Mesendoderm (in vitro differentiated cells): ENCODE results near the gene DENND1A. TPM values are rescaled to one million over a fixed set of nuclear protein-coding genes. Genes with fewer than 3 reads are reported as not detected.
A peak's percentile ranks its signal among the peaks of the same experiment; 100 is the strongest.
"Not testable (repeated sequence)": the region's sequence is repeated elsewhere in the genome, so short reads cannot be mapped to it uniquely, and the experiment has no call there.

ENCODE experiments used
- DNase-seq: peaks from one replicate; pipeline ENCODE4 v3.0.0; 2013
- H2AK5ac ChIP-seq: 2 replicates; pipeline ENCODE4 v1.6.1; 2013; ENCODE audit warnings: low read length, inconsistent platforms
- H2BK120ac ChIP-seq: 2 replicates; pipeline ENCODE4 v1.6.1; 2013; ENCODE audit warnings: low read depth, mild to moderate bottlenecking, low read length, moderate library complexity, mixed read lengths
- H2BK15ac ChIP-seq: replicated peaks from 2 replicates; pipeline ENCODE4 v1.6.1; 2013; ENCODE audit warnings: low read depth, mild to moderate bottlenecking, moderate library complexity
- H2BK5ac ChIP-seq: 2 replicates; pipeline ENCODE4 v1.6.1; 2013; ENCODE audit warnings: low read length, inconsistent platforms
- H3K18ac ChIP-seq: 2 replicates; pipeline ENCODE4 v1.6.1; 2013; ENCODE audit warnings: mild to moderate bottlenecking, low read length, mixed read lengths
- H3K23ac ChIP-seq: one replicate; pipeline ENCODE4 v1.6.1; 2013; ENCODE audit warnings: low read length
- H3K27ac ChIP-seq: 2 replicates; pipeline ENCODE4 v1.5.1; 2013; ENCODE audit warnings: low read depth, mild to moderate bottlenecking, inconsistent platforms, low read length, moderate library complexity
- H3K27me3 ChIP-seq: 2 replicates; pipeline ENCODE4 v1.6.1; 2013; ENCODE audit warnings: low read length, control low read depth, mild to moderate bottlenecking, inconsistent platforms; ENCODE audit not compliant: insufficient read depth, poor library complexity
- H3K36me3 ChIP-seq: 2 replicates; pipeline ENCODE4 v1.6.1; 2013; ENCODE audit warnings: low read length, inconsistent platforms; ENCODE audit not compliant: control insufficient read depth, insufficient read depth
- H3K4ac ChIP-seq: one replicate; pipeline ENCODE4 v1.6.1; 2013; ENCODE audit warnings: low read depth, mild to moderate bottlenecking, low read length, moderate library complexity
- H3K4me1 ChIP-seq: 2 replicates; pipeline ENCODE4 v1.6.1; 2013; ENCODE audit warnings: low read depth, low read length, inconsistent platforms; ENCODE audit not compliant: control insufficient read depth
- H3K4me2 ChIP-seq: 2 replicates; pipeline ENCODE4 v1.6.1; 2013; ENCODE audit warnings: low read length
- H3K4me3 ChIP-seq: 2 replicates; pipeline ENCODE4 v1.5.1; 2013; ENCODE audit warnings: mild to moderate bottlenecking, low read length
- H3K56ac ChIP-seq: one replicate; pipeline ENCODE4 v1.6.1; 2013; ENCODE audit warnings: low read length
- H3K79me1 ChIP-seq: 2 replicates; pipeline ENCODE4 v1.6.1; 2013; ENCODE audit warnings: low read length, inconsistent platforms
- H3K79me2 ChIP-seq: 2 replicates; pipeline ENCODE4 v1.6.1; 2013; ENCODE audit warnings: mild to moderate bottlenecking, low read length; ENCODE audit not compliant: control insufficient read depth, insufficient read depth
- H3K9ac ChIP-seq: 2 replicates; pipeline ENCODE4 v1.6.1; 2013; ENCODE audit warnings: low read length, inconsistent platforms
- H4K5ac ChIP-seq: one replicate; pipeline ENCODE4 v1.6.1; 2013; ENCODE audit warnings: low read length
- H4K8ac ChIP-seq: one replicate; pipeline ENCODE4 v1.6.1; 2013; ENCODE audit warnings: low read depth, mild to moderate bottlenecking, control low read depth, low read length, moderate library complexity
- WGBS: extraction: QIAGEN DNeasy Blood & Tissue Kit; methylation state at CpG from one replicate; pipeline ENCODE4 v1.1.7; 2013; ENCODE audit warnings: low lambda C conversion rate, missing lambda C conversion rate; ENCODE audit not compliant: insufficient coverage; ENCODE audit errors: extremely low coverage; 5-methylcytosine and 5-hydroxymethylcytosine counted together
- polyA plus RNA-seq, 2 experiments: library from polyadenylated mRNA; stranded (reverse); fragments of 200-250 nt; gene quantifications; one replicate each; pipeline ENCODE4 v1.2.3, GENCODE V29; 2013

DENND1A gene
- polyA plus RNA-seq (2013, experiment 1 of 2) = 10.8 TPM
- polyA plus RNA-seq (2013, experiment 2 of 2) = 11.3 TPM

GRCh38 chr9:123929870-123930831 is at the start of gene DENND1A:
Gene DENND1A (minus strand): TSS chr9:123930126. CDS start chr9:123929905, 221 bp downstream.
- no peak within 1 kb of the TSS for H4K5ac ChIP-seq
- H3K4me3 ChIP-seq = peak within 1 kb of the TSS; percentile 57
- peak within 1 kb of the TSS; percentile 80 for H3K56ac ChIP-seq
- H3K27me3 ChIP-seq = no peaks in the 10 kb centered on the region
- peak within 1 kb of the TSS; percentile 2 for H2BK5ac ChIP-seq
- peaks cover 8% of the 10 kb centered on the region for H3K79me1 ChIP-seq
- H2AK5ac ChIP-seq = no peak within 1 kb of the TSS
- H4K8ac ChIP-seq = peak within 1 kb of the TSS; percentile 30
- peak within 1 kb of the TSS; percentile 98 for H3K18ac ChIP-seq
- no peaks in the 10 kb centered on the region for H3K36me3 ChIP-seq
- H3K9ac ChIP-seq = peak within 1 kb of the TSS; percentile 64
- H3K27ac ChIP-seq = peak within 1 kb of the TSS; percentile 25
- no peak within 1 kb of the TSS for H3K23ac ChIP-seq
- H2BK15ac ChIP-seq = peak within 1 kb of the TSS; percentile 10
- peak within 1 kb of the TSS; percentile 71 for H3K4me2 ChIP-seq
- H3K79me2 ChIP-seq = peaks cover 4% of the 10 kb centered on the region
- WGBS = no CpG with 5 or more reads among the region's 83 CpGs
- H3K4me1 ChIP-seq = peaks cover 15% of the 10 kb centered on the region
- H3K4ac ChIP-seq = peak within 1 kb of the TSS; percentile 78
- peak within 1 kb of the TSS; percentile 95 for H2BK120ac ChIP-seq
- DNase-seq = peak; percentile 95

GRCh38 chr9:123978981-123979380 is 49.1 kb upstream of the DENND1A start:
- no peak overlapping the region for H3K4me3 ChIP-seq
- H3K4me2 ChIP-seq = no peak overlapping the region
- H3K36me3 ChIP-seq = no peaks in the 10 kb centered on the region
- no peaks in the 10 kb centered on the region for H3K79me1 ChIP-seq
- H3K4ac ChIP-seq = no peak overlapping the region
- H3K27ac ChIP-seq = no peak overlapping the region
- no peaks in the 10 kb centered on the region for H3K27me3 ChIP-seq
- WGBS = no CpG with 5 or more reads among the region's 5 CpGs
- H3K56ac ChIP-seq = no peak overlapping the region
- DNase-seq = no peak
- no peak overlapping the region for H2BK5ac ChIP-seq
- H4K8ac ChIP-seq = no peak overlapping the region
- no peak overlapping the region for H2BK120ac ChIP-seq
- H2AK5ac ChIP-seq = no peak overlapping the region
- no peak overlapping the region for H3K23ac ChIP-seq
- H4K5ac ChIP-seq = no peak overlapping the region
- H3K18ac ChIP-seq = no peak overlapping the region
- no peaks in the 10 kb centered on the region for H3K4me1 ChIP-seq
- no peaks in the 10 kb centered on the region for H3K79me2 ChIP-seq
- no peak overlapping the region for H3K9ac ChIP-seq
- no peak overlapping the region for H2BK15ac ChIP-seq

- no CpG with 5 or more reads among the region's 9 CpGs for WGBS
Measured at GRCh38 chr9:123976579-123976978, 46.7 kb upstream of the DENND1A start.

GRCh38 chr9:123975871-123976270 is 45.9 kb upstream of the DENND1A start:
- H2BK120ac ChIP-seq = no peak overlapping the region
- H3K79me2 ChIP-seq = no peaks in the 10 kb centered on the region
- no peak overlapping the region for H3K23ac ChIP-seq
- H3K4ac ChIP-seq = no peak overlapping the region
- DNase-seq = no peak
- H3K4me3 ChIP-seq = no peak overlapping the region
- no peak overlapping the region for H2AK5ac ChIP-seq
- H4K5ac ChIP-seq = no peak overlapping the region
- H3K4me2 ChIP-seq = no peak overlapping the region
- H3K56ac ChIP-seq = no peak overlapping the region
- no peak overlapping the region for H4K8ac ChIP-seq
- no peaks in the 10 kb centered on the region for H3K36me3 ChIP-seq
- no peaks in the 10 kb centered on the region for H3K79me1 ChIP-seq
- H2BK5ac ChIP-seq = no peak overlapping the region
- no peaks in the 10 kb centered on the region for H3K4me1 ChIP-seq
- no CpG with 5 or more reads among the region's 3 CpGs for WGBS
- no peak overlapping the region for H3K27ac ChIP-seq
- H3K9ac ChIP-seq = no peak overlapping the region
- H2BK15ac ChIP-seq = no peak overlapping the region
- no peaks in the 10 kb centered on the region for H3K27me3 ChIP-seq
- H3K18ac ChIP-seq = no peak overlapping the region

More at GRCh38 chr9:123976579-123976978, 46.7 kb upstream of the DENND1A start:
- not testable (repeated sequence) for H3K27me3 ChIP-seq, H3K4me1 ChIP-seq, H3K79me1 ChIP-seq, H3K18ac ChIP-seq, H4K5ac ChIP-seq, H3K36me3 ChIP-seq, DNase-seq, H3K56ac ChIP-seq, H2BK5ac ChIP-seq, H2BK15ac ChIP-seq, H3K27ac ChIP-seq, H3K4me3 ChIP-seq, H4K8ac ChIP-seq, H3K79me2 ChIP-seq, H2AK5ac ChIP-seq, H3K4me2 ChIP-seq, H3K9ac ChIP-seq, H3K23ac ChIP-seq, H3K4ac ChIP-seq, H2BK120ac ChIP-seq

- Histone ChIP-seq H3K27ac (no peak overlapping the region), H2BK5ac (no peak overlapping the region), H3K79me1 (no peaks in the 10 kb centered on the region), H2BK120ac (no peak overlapping the region), H3K79me2 (no peaks in the 10 kb centered on the region), H3K4me2 (no peak overlapping the region), H3K4me1 (no peaks in the 10 kb centered on the region), H2AK5ac (no peak overlapping the region), H4K8ac (no peak overlapping the region), H3K56ac (no peak overlapping the region), H4K5ac (no peak overlapping the region), H3K23ac (no peak overlapping the region), H3K4ac (no peak overlapping the region), H3K18ac (no peak overlapping the region), H3K36me3 (no peaks in the 10 kb centered on the region), H3K27me3 (no peaks in the 10 kb centered on the region), H3K4me3 (no peak overlapping the region), H2BK15ac (no peak overlapping the region), H3K9ac (no peak overlapping the region)
- no CpG with 5 or more reads among the region's 12 CpGs for WGBS
- no peak for DNase-seq
Measured at GRCh38 chr9:123974471-123974870, 44.5 kb upstream of the DENND1A start.
